GM23338 (cell line): ENCODE data around the gene ENDOU. TPM values are rescaled to one million over a fixed set of nuclear protein-coding genes. Genes with fewer than 3 reads are reported as not detected.

Source experiments
- ATAC-seq: fragments of 200-7000 bp; cut with Tn5 transposase; 3 replicates; pipeline ENCODE4 v1.9.1; 2020
- DNase-seq: peaks from one replicate; pipeline ENCODE4 v3.0.0-alpha.2; 2015; ENCODE audit warnings: low spot score
- H2AFZ ChIP-seq: fragments of 200-600 bp; sonication (generic); 2 replicates; pipeline ENCODE4 v1.8.0; 2016; ENCODE audit warnings: antibody characterized with exemption, mild to moderate bottlenecking, moderate library complexity
- H3F3A ChIP-seq: fragments of 200-600 bp; sonication (generic); replicated peaks from 2 replicates; pipeline ENCODE4 v1.8.0; 2017; ENCODE audit warnings: antibody characterized with exemption, mixed run types, low read depth
- H3K27ac ChIP-seq: fragments of 200-600 bp; sonication (generic); 2 replicates; pipeline ENCODE4 v1.6.1; 2016; ENCODE audit warnings: low read depth
- H3K27me3 ChIP-seq: fragments of 200-600 bp; sonication (generic); 2 replicates; pipeline ENCODE4 v1.8.0; 2016; ENCODE audit warnings: mild to moderate bottlenecking, mixed run types, moderate library complexity; ENCODE audit not compliant: insufficient read depth
- H3K36me3 ChIP-seq: fragments of 200-600 bp; sonication (generic); 2 replicates; pipeline ENCODE4 v1.8.0; 2016; ENCODE audit warnings: mild to moderate bottlenecking; ENCODE audit not compliant: insufficient read depth
- H3K4me1 ChIP-seq: fragments of 200-600 bp; sonication (generic); 2 replicates; pipeline ENCODE4 v1.8.0; 2016; ENCODE audit warnings: mild to moderate bottlenecking, moderate library complexity; ENCODE audit not compliant: insufficient read depth
- H3K4me2 ChIP-seq: fragments of 200-600 bp; sonication (generic); 2 replicates; pipeline ENCODE4 v1.7.1; 2017; ENCODE audit warnings: mixed run types
- H3K4me3 ChIP-seq: fragments of 200-600 bp; sonication (generic); 2 replicates; pipeline ENCODE4 v1.6.1; 2016; ENCODE audit warnings: mixed run types
- H3K79me2 ChIP-seq: fragments of 200-600 bp; sonication (generic); replicated peaks from 2 replicates; pipeline ENCODE4 v1.8.0; 2017; ENCODE audit warnings: mild to moderate bottlenecking; ENCODE audit not compliant: insufficient read depth
- H3K9me2 ChIP-seq: fragments of 200-600 bp; sonication (generic); 2 replicates; pipeline ENCODE4 v1.8.0; 2017; ENCODE audit not compliant: insufficient read depth
- H4K20me1 ChIP-seq: fragments of 200-600 bp; sonication (generic); replicated peaks from 2 replicates; pipeline ENCODE4 v1.8.0; 2017; ENCODE audit warnings: mild to moderate bottlenecking; ENCODE audit not compliant: insufficient read depth
- H3K27ac Mint-ChIP-seq: 2 replicates; pipeline ENCODE4 v1.8.0; 2020; ENCODE audit warnings: inconsistent platforms, mild to moderate bottlenecking, moderate library complexity, mixed read lengths
- H3K27me3 Mint-ChIP-seq: 3 replicates; pipeline ENCODE4 v1.8.0; 2022; ENCODE audit warnings: low read depth, mild to moderate bottlenecking, moderate library complexity, mixed read lengths, inconsistent platforms; ENCODE audit not compliant: insufficient read depth, poor library complexity
- H3K36me3 Mint-ChIP-seq: 3 replicates; pipeline ENCODE4 v1.8.0; 2021; ENCODE audit warnings: low read depth, mild to moderate bottlenecking, inconsistent platforms, moderate library complexity, mixed read lengths
- H3K4me1 Mint-ChIP-seq: 3 replicates; pipeline ENCODE4 v1.8.0; 2020; ENCODE audit warnings: mild to moderate bottlenecking, inconsistent platforms, mixed read lengths
- H3K4me3 Mint-ChIP-seq: 3 replicates; pipeline ENCODE4 v1.8.0; 2021; ENCODE audit warnings: moderate library complexity, mild to moderate bottlenecking, inconsistent platforms, mixed read lengths
- H3K9me3 Mint-ChIP-seq: 3 replicates; pipeline ENCODE4 v1.8.0; 2020; ENCODE audit warnings: moderate library complexity, mild to moderate bottlenecking, inconsistent platforms, mixed read lengths
- CREB1 ChIP-seq: fragments of 250-450 bp; sonication (Bioruptor Pico); IDR thresholded peaks from 2 replicates; pipeline ENCODE4 v1.5.0; 2020; ENCODE audit warnings: low read depth, mild to moderate bottlenecking, moderate library complexity
- EZH2 ChIP-seq: fragments of 200-600 bp; sonication (generic); IDR thresholded peaks from one replicate; pipeline ENCODE4 v1.8.0; 2017; ENCODE audit warnings: antibody characterized with exemption, mild to moderate bottlenecking, low read depth; ENCODE audit not compliant: unreplicated experiment
- EZH2phosphoT487 ChIP-seq: fragments of 200-600 bp; sonication (generic); IDR thresholded peaks from one replicate; pipeline ENCODE4 v1.8.1; 2018; ENCODE audit warnings: antibody characterized with exemption; ENCODE audit not compliant: unreplicated experiment
- JUNB ChIP-seq: IDR thresholded peaks from one replicate; pipeline ENCODE4 v1.6.1; 2016; ENCODE audit warnings: antibody characterized with exemption; ENCODE audit not compliant: unreplicated experiment
- POLR2AphosphoS5 ChIP-seq: IDR thresholded peaks from 2 replicates; pipeline ENCODE4 v1.6.1; 2016; ENCODE audit warnings: antibody characterized with exemption, low read depth
- STAT1 ChIP-seq: IDR thresholded peaks from one replicate; pipeline ENCODE4 v1.6.1; 2016; ENCODE audit warnings: antibody characterized with exemption; ENCODE audit not compliant: unreplicated experiment
- ZNF114 ChIP-seq: fragments of 250-450 bp; sonication (Bioruptor Pico); IDR thresholded peaks from 2 replicates; pipeline ENCODE4 v1.5.0; 2020; ENCODE audit warnings: mild to moderate bottlenecking, moderate library complexity
- ZNF331 ChIP-seq: fragments of 250-450 bp; sonication (Bioruptor Pico); IDR thresholded peaks from 2 replicates; pipeline ENCODE4 v1.5.0; 2020; ENCODE audit warnings: low read depth, mild to moderate bottlenecking, moderate library complexity
- polyA plus RNA-seq: library from polyadenylated mRNA; unstranded; fragments of >200 nt; fragmentation: Nextera tagmentation; extraction: Ambion mirVana; gene quantifications from 2 replicates; pipeline ENCODE4 v1.2.1, GENCODE V29; 2016
- total RNA-seq: library from RNA; depleted of rRNA; stranded (reverse); fragments of >200 nt; shearing (Covaris generic); gene quantifications from 2 replicates; pipeline ENCODE4 v1.2.3, GENCODE V29; 2014
- TF ChIP-seq, protein P1 (sequence below): fragments of 250-450 bp; sonication (Bioruptor Pico); IDR thresholded peaks from 2 replicates; pipeline ENCODE4 v1.5.0; 2020; ENCODE audit warnings: mild to moderate bottlenecking, moderate library complexity
- TF ChIP-seq, protein P2 (sequence below), 2 experiments: fragments of 200-600 bp in 1 of 2; sonication (generic) in 1 of 2; conservative IDR thresholded peaks; 2 replicates each; pipeline versions ENCODE4 v1.5.1 to v1.6.1; 2016 to 2017; ENCODE audit warnings: antibody characterized with exemption in 2 of 2, low read depth in 2 of 2, mild to moderate bottlenecking in 2 of 2, moderate library complexity in 1 of 2
- TF ChIP-seq, protein P3 (sequence below): IDR thresholded peaks from 2 replicates; pipeline ENCODE4 v1.6.1; 2016; ENCODE audit warnings: antibody characterized with exemption
- TF ChIP-seq, protein P4 (sequence below): IDR thresholded peaks from one replicate; pipeline ENCODE4 v1.6.1; 2018; ENCODE audit warnings: antibody characterized with exemption; ENCODE audit not compliant: unreplicated experiment

Gene ENDOU
- total and polyA plus RNA-seq, 2 experiments from 2014 or later = not detected

DNA sequence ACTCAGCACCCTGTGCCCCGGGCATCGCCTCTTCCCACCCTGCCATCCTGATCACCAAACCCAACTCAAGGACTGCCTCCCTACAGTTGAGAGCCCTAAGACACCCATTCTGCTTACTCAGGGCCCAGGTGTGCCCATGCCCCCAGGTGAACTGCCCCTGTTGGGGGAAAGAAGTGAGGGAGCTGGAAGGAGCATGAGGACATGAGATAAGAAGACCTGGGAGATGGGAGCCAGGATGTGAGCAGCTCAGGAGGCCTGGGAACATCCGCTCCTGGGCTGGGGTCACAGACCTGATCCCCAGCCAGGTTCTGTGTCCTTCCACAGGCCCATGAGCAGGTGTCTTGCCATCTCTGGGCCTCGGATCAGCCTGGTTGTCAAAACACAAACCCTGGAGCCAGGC is 26.8 kb upstream of the ENDOU start (continued):
- TF ChIP-seq, protein P1, sequence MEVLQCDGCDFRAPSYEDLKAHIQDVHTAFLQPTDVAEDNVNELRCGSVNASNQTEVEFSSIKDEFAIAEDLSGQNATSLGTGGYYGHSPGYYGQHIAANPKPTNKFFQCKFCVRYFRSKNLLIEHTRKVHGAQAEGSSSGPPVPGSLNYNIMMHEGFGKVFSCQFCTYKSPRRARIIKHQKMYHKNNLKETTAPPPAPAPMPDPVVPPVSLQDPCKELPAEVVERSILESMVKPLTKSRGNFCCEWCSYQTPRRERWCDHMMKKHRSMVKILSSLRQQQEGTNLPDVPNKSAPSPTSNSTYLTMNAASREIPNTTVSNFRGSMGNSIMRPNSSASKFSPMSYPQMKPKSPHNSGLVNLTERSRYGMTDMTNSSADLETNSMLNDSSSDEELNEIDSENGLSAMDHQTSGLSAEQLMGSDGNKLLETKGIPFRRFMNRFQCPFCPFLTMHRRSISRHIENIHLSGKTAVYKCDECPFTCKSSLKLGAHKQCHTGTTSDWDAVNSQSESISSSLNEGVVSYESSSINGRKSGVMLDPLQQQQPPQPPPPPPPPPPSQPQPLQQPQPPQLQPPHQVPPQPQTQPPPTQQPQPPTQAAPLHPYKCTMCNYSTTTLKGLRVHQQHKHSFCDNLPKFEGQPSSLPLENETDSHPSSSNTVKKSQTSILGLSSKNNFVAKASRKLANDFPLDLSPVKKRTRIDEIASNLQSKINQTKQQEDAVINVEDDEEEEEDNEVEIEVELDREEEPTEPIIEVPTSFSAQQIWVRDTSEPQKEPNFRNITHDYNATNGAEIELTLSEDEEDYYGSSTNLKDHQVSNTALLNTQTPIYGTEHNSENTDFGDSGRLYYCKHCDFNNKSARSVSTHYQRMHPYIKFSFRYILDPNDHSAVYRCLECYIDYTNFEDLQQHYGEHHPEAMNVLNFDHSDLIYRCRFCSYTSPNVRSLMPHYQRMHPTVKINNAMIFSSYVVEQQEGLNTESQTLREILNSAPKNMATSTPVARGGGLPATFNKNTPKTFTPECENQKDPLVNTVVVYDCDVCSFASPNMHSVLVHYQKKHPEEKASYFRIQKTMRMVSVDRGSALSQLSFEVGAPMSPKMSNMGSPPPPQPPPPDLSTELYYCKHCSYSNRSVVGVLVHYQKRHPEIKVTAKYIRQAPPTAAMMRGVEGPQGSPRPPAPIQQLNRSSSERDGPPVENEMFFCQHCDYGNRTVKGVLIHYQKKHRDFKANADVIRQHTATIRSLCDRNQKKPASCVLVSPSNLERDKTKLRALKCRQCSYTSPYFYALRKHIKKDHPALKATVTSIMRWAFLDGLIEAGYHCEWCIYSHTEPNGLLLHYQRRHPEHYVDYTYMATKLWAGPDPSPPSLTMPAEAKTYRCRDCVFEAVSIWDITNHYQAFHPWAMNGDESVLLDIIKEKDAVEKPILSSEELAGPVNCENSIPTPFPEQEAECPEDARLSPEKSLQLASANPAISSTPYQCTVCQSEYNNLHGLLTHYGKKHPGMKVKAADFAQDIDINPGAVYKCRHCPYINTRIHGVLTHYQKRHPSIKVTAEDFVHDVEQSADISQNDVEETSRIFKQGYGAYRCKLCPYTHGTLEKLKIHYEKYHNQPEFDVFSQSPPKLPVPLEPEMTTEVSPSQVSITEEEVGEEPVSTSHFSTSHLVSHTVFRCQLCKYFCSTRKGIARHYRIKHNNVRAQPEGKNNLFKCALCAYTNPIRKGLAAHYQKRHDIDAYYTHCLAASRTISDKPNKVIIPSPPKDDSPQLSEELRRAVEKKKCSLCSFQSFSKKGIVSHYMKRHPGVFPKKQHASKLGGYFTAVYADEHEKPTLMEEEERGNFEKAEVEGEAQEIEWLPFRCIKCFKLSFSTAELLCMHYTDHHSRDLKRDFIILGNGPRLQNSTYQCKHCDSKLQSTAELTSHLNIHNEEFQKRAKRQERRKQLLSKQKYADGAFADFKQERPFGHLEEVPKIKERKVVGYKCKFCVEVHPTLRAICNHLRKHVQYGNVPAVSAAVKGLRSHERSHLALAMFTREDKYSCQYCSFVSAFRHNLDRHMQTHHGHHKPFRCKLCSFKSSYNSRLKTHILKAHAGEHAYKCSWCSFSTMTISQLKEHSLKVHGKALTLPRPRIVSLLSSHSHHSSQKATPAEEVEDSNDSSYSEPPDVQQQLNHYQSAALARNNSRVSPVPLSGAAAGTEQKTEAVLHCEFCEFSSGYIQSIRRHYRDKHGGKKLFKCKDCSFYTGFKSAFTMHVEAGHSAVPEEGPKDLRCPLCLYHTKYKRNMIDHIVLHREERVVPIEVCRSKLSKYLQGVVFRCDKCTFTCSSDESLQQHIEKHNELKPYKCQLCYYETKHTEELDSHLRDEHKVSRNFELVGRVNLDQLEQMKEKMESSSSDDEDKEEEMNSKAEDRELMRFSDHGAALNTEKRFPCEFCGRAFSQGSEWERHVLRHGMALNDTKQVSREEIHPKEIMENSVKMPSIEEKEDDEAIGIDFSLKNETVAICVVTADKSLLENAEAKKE = no peak
- TF ChIP-seq, protein P2, sequence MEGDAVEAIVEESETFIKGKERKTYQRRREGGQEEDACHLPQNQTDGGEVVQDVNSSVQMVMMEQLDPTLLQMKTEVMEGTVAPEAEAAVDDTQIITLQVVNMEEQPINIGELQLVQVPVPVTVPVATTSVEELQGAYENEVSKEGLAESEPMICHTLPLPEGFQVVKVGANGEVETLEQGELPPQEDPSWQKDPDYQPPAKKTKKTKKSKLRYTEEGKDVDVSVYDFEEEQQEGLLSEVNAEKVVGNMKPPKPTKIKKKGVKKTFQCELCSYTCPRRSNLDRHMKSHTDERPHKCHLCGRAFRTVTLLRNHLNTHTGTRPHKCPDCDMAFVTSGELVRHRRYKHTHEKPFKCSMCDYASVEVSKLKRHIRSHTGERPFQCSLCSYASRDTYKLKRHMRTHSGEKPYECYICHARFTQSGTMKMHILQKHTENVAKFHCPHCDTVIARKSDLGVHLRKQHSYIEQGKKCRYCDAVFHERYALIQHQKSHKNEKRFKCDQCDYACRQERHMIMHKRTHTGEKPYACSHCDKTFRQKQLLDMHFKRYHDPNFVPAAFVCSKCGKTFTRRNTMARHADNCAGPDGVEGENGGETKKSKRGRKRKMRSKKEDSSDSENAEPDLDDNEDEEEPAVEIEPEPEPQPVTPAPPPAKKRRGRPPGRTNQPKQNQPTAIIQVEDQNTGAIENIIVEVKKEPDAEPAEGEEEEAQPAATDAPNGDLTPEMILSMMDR (conservative IDR thresholded peaks at IDR 0.05; ENCODE audit: low read depth in 2 of 2) = no peak
- TF ChIP-seq, protein P3, sequence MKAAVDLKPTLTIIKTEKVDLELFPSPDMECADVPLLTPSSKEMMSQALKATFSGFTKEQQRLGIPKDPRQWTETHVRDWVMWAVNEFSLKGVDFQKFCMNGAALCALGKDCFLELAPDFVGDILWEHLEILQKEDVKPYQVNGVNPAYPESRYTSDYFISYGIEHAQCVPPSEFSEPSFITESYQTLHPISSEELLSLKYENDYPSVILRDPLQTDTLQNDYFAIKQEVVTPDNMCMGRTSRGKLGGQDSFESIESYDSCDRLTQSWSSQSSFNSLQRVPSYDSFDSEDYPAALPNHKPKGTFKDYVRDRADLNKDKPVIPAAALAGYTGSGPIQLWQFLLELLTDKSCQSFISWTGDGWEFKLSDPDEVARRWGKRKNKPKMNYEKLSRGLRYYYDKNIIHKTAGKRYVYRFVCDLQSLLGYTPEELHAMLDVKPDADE = no peak
- TF ChIP-seq CREB1 (no peak), EZH2 (no peak), JUNB (no peak), ZNF114 (CRISPR knock-in tag) (no peak)

DNA sequence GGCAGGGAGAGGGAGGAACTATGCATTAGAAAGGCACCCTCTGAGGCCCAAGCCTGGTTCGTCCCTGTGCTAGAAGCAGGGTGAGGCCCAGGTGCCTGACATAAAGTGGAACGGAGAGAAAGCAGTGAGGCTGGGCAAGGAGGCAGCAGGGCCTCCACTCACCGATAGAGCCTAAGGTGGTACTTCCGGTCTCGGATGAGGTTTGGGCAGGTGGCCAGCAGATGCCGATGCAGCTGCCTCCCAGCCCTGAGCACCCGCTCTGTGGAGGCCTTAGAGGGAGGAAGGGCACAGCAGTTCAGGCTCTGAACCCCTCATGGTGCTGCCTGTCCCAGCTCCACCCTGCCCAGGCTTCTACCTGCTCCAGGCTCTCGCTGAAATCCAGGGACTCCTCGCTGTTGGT is 26.3 kb upstream of the ENDOU start:
- Histone ChIP-seq H3K4me1 (peaks cover 16% of the 10 kb centered on the region), H3K4me3 (no peak overlapping the region), H3K27me3 (no peaks in the 10 kb centered on the region), H3K36me3 (no peaks in the 10 kb centered on the region), H4K20me1 (no peaks in the 10 kb centered on the region), H3K27ac (no peak overlapping the region), H3K9me2 (no peaks in the 10 kb centered on the region), H3K79me2 (no peaks in the 10 kb centered on the region), H2AFZ (no peak overlapping the region), H3K4me2 (no peak overlapping the region), H3F3A (no peaks in the 10 kb centered on the region)
- Mint-ChIP-seq H3K9me3 (no peaks in the 10 kb centered on the region), H3K4me3 (no peak overlapping the region), H3K27ac (no peak overlapping the region), H3K27me3 (peaks cover 14% of the 10 kb centered on the region), H3K36me3 (peaks cover 4% of the 10 kb centered on the region; the same call in 1 of the 3 replicates), H3K4me1 (peaks cover 53% of the 10 kb centered on the region)
- DNase-seq (no peak), ATAC-seq (no peak)
- TF ChIP-seq, protein P4, sequence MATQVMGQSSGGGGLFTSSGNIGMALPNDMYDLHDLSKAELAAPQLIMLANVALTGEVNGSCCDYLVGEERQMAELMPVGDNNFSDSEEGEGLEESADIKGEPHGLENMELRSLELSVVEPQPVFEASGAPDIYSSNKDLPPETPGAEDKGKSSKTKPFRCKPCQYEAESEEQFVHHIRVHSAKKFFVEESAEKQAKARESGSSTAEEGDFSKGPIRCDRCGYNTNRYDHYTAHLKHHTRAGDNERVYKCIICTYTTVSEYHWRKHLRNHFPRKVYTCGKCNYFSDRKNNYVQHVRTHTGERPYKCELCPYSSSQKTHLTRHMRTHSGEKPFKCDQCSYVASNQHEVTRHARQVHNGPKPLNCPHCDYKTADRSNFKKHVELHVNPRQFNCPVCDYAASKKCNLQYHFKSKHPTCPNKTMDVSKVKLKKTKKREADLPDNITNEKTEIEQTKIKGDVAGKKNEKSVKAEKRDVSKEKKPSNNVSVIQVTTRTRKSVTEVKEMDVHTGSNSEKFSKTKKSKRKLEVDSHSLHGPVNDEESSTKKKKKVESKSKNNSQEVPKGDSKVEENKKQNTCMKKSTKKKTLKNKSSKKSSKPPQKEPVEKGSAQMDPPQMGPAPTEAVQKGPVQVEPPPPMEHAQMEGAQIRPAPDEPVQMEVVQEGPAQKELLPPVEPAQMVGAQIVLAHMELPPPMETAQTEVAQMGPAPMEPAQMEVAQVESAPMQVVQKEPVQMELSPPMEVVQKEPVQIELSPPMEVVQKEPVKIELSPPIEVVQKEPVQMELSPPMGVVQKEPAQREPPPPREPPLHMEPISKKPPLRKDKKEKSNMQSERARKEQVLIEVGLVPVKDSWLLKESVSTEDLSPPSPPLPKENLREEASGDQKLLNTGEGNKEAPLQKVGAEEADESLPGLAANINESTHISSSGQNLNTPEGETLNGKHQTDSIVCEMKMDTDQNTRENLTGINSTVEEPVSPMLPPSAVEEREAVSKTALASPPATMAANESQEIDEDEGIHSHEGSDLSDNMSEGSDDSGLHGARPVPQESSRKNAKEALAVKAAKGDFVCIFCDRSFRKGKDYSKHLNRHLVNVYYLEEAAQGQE = no peak
- TF ChIP-seq EZH2phosphoT487 (no peak), JUNB (no peak), ZNF331 (CRISPR knock-in tag) (no peak), EZH2 (no peak), POLR2AphosphoS5 (no peak), STAT1 (no peak)
- TF ChIP-seq, protein P3 = no peak
